GM19372 (cell line): ENCODE data around the gene IGF1R.

ENCODE experiments used
- ATAC-seq: cut with Tn5 transposase; IDR thresholded peaks from one replicate; pipeline ENCODE4 v1.9.1; 2021; ENCODE audit warnings: mild to moderate bottlenecking, low read depth, moderate library complexity; ENCODE audit not compliant: unreplicated experiment

The IGF1R gene

GRCh38 chr15:98699591-98700424, 51.5 kb downstream of the IGF1R start:
- no peak for ATAC-seq

- ATAC-seq, result no peak
These were observed 52.2 kb downstream of the IGF1R start for GRCh38 chr15:98700519-98700918.

GRCh38 chr15:98703126-98703685, 54.9 kb downstream of the IGF1R start:
- ATAC-seq, result no peak

DNA sequence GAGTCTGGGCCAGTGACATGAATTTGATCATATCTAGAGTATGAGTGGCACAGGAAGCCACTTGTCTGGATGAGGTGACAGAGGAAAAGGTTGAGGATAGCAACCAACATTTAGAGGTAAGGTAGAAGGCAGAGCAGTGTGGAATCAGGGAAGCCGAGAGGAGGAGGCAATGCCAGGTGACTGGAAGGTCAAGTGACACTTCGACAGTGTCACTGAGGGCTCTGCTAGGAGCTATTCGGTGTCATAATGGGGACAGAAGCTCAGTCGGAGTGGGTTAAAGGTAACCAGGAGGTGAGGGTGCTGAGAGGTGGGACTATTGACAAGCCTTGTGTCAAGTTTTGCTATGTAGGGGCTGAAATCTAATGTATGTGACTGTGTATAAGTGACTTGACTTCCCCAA, 56.7 kb downstream of the IGF1R start:
- no peak for ATAC-seq

DNA sequence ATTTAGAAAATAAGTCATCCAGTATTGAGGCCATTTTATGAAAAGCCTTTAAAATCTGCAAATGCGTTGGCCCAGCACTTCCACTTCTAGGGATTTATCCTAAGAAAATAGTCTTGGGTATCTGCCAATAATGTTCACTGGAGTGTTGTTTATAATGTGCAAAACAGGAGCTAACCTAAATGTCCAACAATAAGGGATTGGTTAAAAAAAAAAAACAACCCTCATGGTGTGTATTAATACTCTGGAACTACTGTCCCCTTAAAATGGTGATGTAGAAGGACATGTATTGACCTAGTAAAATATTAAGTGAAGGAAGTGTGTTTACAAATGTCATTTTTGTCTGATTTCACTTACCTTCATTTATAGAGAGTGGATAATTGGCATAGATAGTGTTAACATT, 58.0 kb downstream of the IGF1R start:
- ATAC-seq, result no peak

DNA sequence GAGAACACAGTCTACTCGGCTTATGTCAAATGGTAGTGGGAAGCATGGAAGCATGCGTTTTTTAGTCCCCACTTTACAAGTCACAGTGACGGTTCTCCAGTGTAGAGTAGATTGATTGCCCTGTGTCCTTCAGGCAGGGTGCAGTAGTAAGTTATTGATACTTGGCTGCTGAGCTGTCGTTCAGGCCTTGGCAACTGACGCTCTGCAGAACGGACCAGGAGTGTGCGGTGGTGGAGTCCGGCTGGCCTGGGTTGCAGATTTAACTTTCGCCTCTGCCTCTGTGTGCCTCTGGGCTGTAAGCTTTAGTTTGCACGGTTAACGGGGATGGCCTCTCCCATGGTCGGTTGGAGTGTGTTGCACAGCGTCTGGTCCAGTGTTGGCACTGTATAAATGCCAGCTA, 58.6 kb downstream of the IGF1R start:
- no peak for ATAC-seq

- ATAC-seq, result no peak
These were observed 59.8 kb downstream of the IGF1R start for GRCh38 chr15:98708037-98708590.

GRCh38 chr15:98711810-98712209, 63.5 kb downstream of the IGF1R start:
- ATAC-seq, result no peak

DNA sequence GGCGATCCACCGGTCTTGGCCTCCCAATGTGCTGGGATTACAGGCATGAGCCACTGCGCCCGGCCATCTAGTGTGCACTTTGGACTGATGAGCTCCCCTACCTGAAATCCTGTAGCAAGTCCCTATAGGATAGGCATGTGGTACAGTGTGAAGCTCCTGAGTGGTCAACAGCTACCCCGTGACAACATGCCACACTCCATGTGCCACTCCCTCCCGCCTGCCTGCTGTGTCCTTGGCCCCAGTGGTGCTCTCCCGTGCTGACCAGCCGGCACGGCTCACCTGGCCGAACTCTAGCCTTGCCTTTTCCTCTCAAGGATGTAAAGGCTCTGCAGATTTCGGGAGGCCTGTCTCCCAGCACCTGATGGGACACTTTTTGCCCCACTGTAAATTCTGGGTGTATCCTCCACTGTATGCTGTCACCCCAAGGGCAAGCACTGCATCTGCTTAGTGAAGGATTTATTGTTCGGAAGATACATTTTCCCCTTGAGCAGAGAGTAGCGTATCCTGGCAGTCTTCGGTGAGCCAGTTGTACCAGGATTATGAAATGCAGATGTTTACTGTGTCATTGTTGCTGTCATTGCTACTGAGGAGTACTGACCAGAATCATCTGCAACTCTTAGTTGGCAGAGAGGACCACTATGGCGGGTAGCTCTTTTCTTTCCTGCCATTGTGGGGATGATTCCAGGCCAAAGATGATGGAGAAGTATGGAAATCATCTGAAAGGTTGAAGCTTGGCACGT, 64.7 kb downstream of the IGF1R start:
- no peak for ATAC-seq

DNA sequence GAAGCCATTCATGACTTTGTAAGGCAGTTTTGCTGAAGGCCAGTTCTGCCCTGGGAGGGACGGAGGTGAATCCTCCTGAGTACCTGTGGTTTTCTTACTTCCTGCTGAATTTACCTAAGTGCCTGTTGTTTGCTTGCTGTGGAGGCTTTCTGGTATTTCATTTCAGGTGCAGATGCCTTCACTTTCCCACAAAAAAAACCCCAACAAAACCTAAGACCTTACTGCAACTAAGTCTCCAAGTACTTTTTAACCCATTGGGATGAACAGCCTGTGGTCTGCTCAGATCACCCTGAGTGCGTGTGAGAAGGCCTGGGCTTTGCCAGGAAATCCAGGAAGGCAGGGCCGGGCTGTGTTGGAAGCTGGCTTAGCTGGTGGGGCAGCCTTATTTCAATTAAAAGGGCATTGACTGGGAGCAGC, 65.3 kb downstream of the IGF1R start:
- ATAC-seq, result no peak

DNA sequence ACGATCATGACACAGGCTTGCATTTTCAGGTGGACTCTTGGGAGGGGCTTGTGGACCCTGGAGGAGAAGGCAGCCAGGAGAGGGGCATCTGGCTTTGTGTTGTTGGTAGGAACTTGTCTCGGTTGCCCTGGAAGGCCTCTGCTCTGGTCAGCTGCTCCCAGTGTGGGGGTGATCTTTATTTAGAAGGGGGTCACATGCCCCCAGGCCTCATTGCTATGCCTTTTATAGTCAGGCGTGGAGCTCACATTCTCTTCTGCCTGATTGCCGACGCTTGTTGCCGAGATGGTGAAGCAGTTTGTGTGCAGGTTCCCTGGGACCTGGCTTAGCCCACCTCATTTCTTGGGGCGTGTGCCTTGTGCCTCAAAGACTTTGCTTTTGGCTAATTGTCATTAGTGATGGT, 66.6 kb downstream of the IGF1R start:
- ATAC-seq, result no peak

DNA sequence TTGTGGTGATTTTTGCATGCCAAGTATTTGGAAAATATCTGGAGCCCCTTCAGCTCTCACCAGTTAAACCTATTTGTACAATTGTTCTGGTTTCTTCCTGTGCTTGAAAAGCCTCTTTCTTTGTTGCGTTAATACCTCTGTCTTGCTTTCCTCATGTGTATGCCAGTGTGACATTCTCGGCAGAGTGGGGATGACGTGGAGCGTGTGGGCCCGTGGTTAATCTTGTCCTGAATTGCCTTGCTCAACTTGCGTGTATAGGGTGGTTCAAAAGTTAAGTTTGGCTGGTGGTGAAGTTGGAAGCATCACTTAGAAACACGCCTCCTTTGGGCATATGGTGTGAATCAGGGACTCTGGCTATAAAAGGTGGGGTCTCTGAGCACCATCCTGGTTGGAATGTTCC, 67.1 kb downstream of the IGF1R start:
- ATAC-seq, result no peak

GRCh38 chr15:98715890-98716443, 67.6 kb downstream of the IGF1R start:
- no peak for ATAC-seq

DNA sequence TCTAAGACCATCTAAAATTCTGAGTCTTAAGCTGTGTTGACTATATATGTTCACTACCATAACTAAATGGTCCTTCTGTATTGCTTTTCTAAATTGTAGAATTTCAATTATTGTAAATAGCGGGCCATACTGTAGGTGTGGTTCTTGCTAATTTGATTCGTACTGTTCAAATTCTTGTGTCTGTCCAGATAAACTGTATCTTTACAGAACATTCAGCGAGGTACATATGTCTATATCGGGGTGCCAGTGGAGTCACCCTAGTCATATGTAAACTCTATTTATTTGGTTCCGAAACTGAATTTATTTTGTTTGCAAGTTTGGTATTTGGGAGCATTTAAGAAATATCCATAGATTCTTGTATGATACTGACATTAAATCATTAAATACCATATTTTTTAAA, 69.0 kb downstream of the IGF1R start:
- ATAC-seq, result no peak

GRCh38 chr15:98717942-98718341, 69.6 kb downstream of the IGF1R start:
- no peak for ATAC-seq

GRCh38 chr15:98718426-98719136, 70.2 kb downstream of the IGF1R start:
- no peak for ATAC-seq

DNA sequence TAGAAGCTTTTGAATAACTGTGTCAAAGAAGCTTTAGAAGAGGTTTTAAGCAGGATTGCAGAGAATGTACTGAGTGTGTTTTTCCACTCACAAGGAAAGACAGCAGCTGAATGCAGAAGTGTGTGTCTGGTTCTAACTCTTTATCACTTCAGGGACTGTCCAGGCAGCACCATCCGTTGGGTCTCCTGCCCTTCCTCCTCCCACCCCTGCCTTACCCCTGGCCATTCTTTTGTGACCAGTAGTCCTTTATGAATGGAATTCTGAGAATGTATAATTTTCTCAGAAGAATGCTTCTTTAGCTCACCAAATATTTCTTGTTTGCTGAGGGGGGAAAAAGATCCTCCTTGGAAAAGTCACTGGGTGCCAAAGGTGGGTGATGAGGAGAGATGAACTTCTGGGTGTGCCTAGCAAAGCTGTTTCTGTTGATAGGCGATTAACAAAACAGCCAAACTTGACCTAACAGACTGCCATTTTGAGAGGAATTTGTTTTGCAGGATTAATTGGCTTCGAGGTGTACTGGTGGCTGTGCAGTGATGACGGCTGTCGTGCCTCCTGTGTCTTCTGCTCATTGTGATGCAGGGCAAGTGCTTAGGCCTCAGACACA, 70.9 kb downstream of the IGF1R start:
- ATAC-seq, result no peak

- ATAC-seq, result no peak
These were observed 71.7 kb downstream of the IGF1R start for GRCh38 chr15:98720031-98720430.

- no peak for ATAC-seq
These were observed 72.5 kb downstream of the IGF1R start for GRCh38 chr15:98720577-98721565.
